K562 (cell line): ENCODE results near the gene RILP. TPM values are rescaled to one million over a fixed set of nuclear protein-coding genes. Genes with fewer than 3 reads are reported as not detected.

Experiments
- CBFA2T2 ChIP-seq: fragments of 450-650 bp; conservative IDR thresholded peaks from 2 replicates; pipeline ENCODE4 v1.6.1; 2017; ENCODE audit warnings: mild to moderate bottlenecking
- CBX3 ChIP-seq, 2 experiments: IDR thresholded peaks; 1 replicate in 1 of 2; 2 replicates in 1 of 2; pipeline ENCODE4 v1.6.1; 2012; ENCODE audit warnings: inconsistent platforms in 2 of 2, low read length in 2 of 2, borderline replicate concordance in 1 of 2, control low read depth in 1 of 2
- CCNT2 ChIP-seq: IDR thresholded peaks from 2 replicates; pipeline ENCODE4 v1.6.1; 2011; ENCODE audit warnings: borderline replicate concordance, low read depth, mild to moderate bottlenecking, moderate library complexity, mixed read lengths, low read length; ENCODE audit not compliant: insufficient read length; ENCODE audit errors: extremely low read depth
- CEBPZ ChIP-seq: fragments of 150-350 bp; IDR thresholded peaks from 2 replicates; pipeline ENCODE4 v1.6.1; 2014; ENCODE audit warnings: low read depth, mild to moderate bottlenecking, low read length, borderline replicate concordance
- DACH1 ChIP-seq: fragments of 450-650 bp; IDR thresholded peaks from 2 replicates; pipeline ENCODE4 v1.6.1; 2018; ENCODE audit not compliant: partially characterized antibody
- DPF2 ChIP-seq: fragments of 450-650 bp; IDR thresholded peaks from 2 replicates; pipeline ENCODE4 v1.6.1; 2016
- E4F1 ChIP-seq: fragments of 250-450 bp; sonication (Bioruptor Pico); IDR thresholded peaks from 2 replicates; pipeline ENCODE4 v1.5.0; 2021; ENCODE audit warnings: mild to moderate bottlenecking, borderline replicate concordance
- EGR1 ChIP-seq: fragments of 450-650 bp; conservative IDR thresholded peaks from 2 replicates; pipeline ENCODE4 v1.6.1; 2017; ENCODE audit warnings: mild to moderate bottlenecking
- HIVEP1 ChIP-seq: fragments of 250-450 bp; sonication (Bioruptor Pico); IDR thresholded peaks from 2 replicates; pipeline ENCODE4 v1.4.0; 2020; ENCODE audit warnings: mild to moderate bottlenecking
- KAT7 ChIP-seq: sonication (generic); formaldehyde crosslinking; IDR thresholded peaks from 2 replicates; pipeline ENCODE4 v1.8.0; 2022; ENCODE audit warnings: missing genetic modification reagents, mild to moderate bottlenecking, borderline replicate concordance
- MEF2A ChIP-seq: IDR thresholded peaks from 2 replicates; pipeline ENCODE4 v1.6.1; 2011; ENCODE audit warnings: low read depth, mild to moderate bottlenecking, low read length, moderate library complexity; ENCODE audit not compliant: control insufficient read depth
- NFE2 ChIP-seq: IDR thresholded peaks from 2 replicates; pipeline ENCODE4 v1.6.1; 2014; ENCODE audit warnings: antibody characterized with exemption, low read depth
- NFIC ChIP-seq: fragments of 450-650 bp; IDR thresholded peaks from 2 replicates; pipeline ENCODE4 v1.6.1; 2017; ENCODE audit warnings: mild to moderate bottlenecking, inconsistent platforms
- SMARCA4 ChIP-seq: fragments of 450-650 bp; IDR thresholded peaks from 2 replicates; pipeline ENCODE4 v1.6.1; 2016
- SNIP1 ChIP-seq: fragments of 450-650 bp; IDR thresholded peaks from 2 replicates; pipeline ENCODE4 v1.7.1; 2017; ENCODE audit warnings: low read depth, mild to moderate bottlenecking
- SREBF2 ChIP-seq: sonication (generic); formaldehyde crosslinking; IDR thresholded peaks from 2 replicates; pipeline ENCODE4 v1.4.0; 2020; ENCODE audit warnings: mild to moderate bottlenecking, missing genetic modification reagents
- YY1 ChIP-seq, 3 experiments: IDR thresholded peaks; 2 replicates each; pipeline ENCODE4 v1.6.1; 2011; ENCODE audit warnings: low read length in 2 of 3, mild to moderate bottlenecking in 2 of 3, moderate library complexity in 2 of 3, borderline replicate concordance in 1 of 3, control low read depth in 1 of 3, low read depth in 1 of 3; ENCODE audit not compliant: insufficient read depth in 3 of 3, insufficient replicate concordance in 2 of 3, control insufficient read depth in 1 of 3, insufficient read length in 1 of 3; ENCODE audit errors: extremely low read depth in 1 of 3
- ZFPM2 ChIP-seq: fragments of 250-450 bp; sonication (Bioruptor Pico); IDR thresholded peaks from 2 replicates; pipeline ENCODE4 v1.5.1; 2022; ENCODE audit warnings: mild to moderate bottlenecking
- ZNF232 ChIP-seq: sonication (generic); formaldehyde crosslinking; IDR thresholded peaks from 2 replicates; pipeline ENCODE4 v1.8.0; 2022; ENCODE audit warnings: mild to moderate bottlenecking, missing genetic modification reagents
- ZNF384 ChIP-seq: IDR thresholded peaks from 2 replicates; pipeline ENCODE4 v1.6.1; 2012; ENCODE audit warnings: low read depth, low read length, improper control_type of control experiment
- ZNF444 ChIP-seq: fragments of 250-450 bp; sonication (Bioruptor Pico); IDR thresholded peaks from 2 replicates; pipeline ENCODE4 v1.4.0; 2020; ENCODE audit warnings: mild to moderate bottlenecking, moderate library complexity
- ZNF76 ChIP-seq: fragments of 250-450 bp; sonication (Bioruptor Pico); IDR thresholded peaks from 2 replicates; pipeline ENCODE4 v1.4.0; 2020; ENCODE audit warnings: mild to moderate bottlenecking, moderate library complexity, borderline replicate concordance
- ZNF764 ChIP-seq: fragments of 250-450 bp; sonication (Bioruptor Pico); IDR thresholded peaks from 2 replicates; pipeline ENCODE4 v1.4.0; 2020; ENCODE audit warnings: low read depth, mild to moderate bottlenecking, moderate library complexity
- ZNF780A ChIP-seq: fragments of 250-450 bp; sonication (Bioruptor Pico); IDR thresholded peaks from 2 replicates; pipeline ENCODE4 v1.5.0; 2021; ENCODE audit warnings: mild to moderate bottlenecking
- polyA plus RNA-seq, 8 experiments: library from polyadenylated mRNA; depleted of rRNA in 4 of 8; stranded (reverse) in 5 of 8; unstranded in 3 of 8; fragments of >200 nt; fragmentation: Nextera tagmentation in 2 of 8; fragmentation: Illumina TruSeq in 1 of 8; extraction: Ambion mirVana in 2 of 8; extraction: Trizol in 1 of 8; gene quantifications; 2 replicates each; pipeline versions ENCODE4 v1.2.1 to v1.2.3, GENCODE V29; 2011 to 2014; ENCODE audit warnings: inconsistent platforms in 1 of 8, missing spikeins in 1 of 8
- total RNA-seq, 7 experiments: library from RNA; depleted of rRNA in 6 of 7; stranded (reverse); fragments of >200 nt in 6 of 7; fragmentation: Illumina TruSeq in 2 of 7; extraction: Trizol in 2 of 7; gene quantifications; 2 replicates each; pipeline versions ENCODE4 v1.2.1 to v1.2.3, GENCODE V29; 2011 to 2021; ENCODE audit warnings: low replicate concordance in 1 of 7

Gene RILP
- total and polyA plus RNA-seq, 9 of the 15 experiments (the other 6 are each of a cell fraction or from before 2014, with no cell fraction given): 0.75 to 54.9 (median 27.8) TPM

DNA sequence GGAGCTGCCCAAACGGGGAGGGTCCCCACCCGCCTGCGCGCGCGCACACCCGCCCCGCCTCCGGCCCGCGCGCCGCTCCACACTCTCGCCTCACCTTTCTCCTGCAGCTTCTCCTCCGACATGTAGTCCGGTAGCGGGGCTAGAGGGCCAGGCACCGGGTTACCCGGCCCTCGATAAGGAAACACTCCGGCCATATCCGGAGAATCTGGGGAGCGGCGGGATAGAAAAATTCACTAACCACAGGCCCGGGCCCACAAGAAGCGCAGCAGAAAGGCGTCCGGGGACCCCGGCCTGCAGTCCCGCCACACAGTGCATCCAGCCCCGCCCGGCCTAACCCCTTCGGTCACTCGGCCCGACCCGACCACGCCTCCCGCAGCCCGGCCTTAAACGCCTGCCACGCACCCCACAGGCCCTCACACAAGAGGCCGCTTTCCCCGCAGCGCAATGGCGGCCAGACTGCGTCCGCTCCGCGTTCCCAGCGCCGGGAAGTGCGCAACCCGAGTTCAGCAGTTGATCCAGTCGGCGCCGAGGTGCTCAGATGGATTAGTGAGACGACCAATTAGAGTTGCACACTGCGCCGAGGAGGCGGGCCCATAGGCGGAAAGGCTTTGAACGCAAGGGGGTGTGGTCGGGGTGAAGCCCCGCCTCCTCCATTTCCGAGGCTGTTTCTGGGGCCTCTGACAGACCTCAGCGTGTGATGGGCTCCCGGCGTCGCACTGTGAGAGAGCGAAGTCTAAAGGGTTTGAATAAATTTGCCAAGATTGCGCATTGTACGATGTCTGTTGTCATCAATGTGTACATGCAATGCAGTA is 34.9 kb upstream of the RILP start, which contains the start of gene PRPF8 (continued):
- no peak for TF ChIP-seq ZNF76 (CRISPR knock-in tag)
- no peak for TF ChIP-seq ZNF764 (CRISPR knock-in tag)
- TF ChIP-seq NFE2: no peak
- no peak for TF ChIP-seq ZNF232 (CRISPR knock-in tag)
- TF ChIP-seq CBX3 (IDR thresholded peaks at IDR 0.05; ENCODE audit: borderline replicate concordance in 1 of 2, low read length in 2 of 2): no peak
- TF ChIP-seq E4F1: no peak
- peak; percentile 44 for TF ChIP-seq CCNT2
- TF ChIP-seq EGR1: no peak
- TF ChIP-seq SREBF2: no peak
- no peak for TF ChIP-seq SNIP1
- no peak for TF ChIP-seq KAT7 (CRISPR knock-in tag)
- TF ChIP-seq CBFA2T2: no peak
- no peak for TF ChIP-seq DPF2
- no peak for TF ChIP-seq MEF2A
- no peak for TF ChIP-seq DACH1
- TF ChIP-seq CEBPZ: no peak
- no peak for TF ChIP-seq ZNF444 (CRISPR knock-in tag)
- no peak for TF ChIP-seq ZNF384
- TF ChIP-seq ZNF780A (CRISPR knock-in tag): no peak
- TF ChIP-seq YY1 (IDR thresholded peaks at IDR 0.05; ENCODE audit: borderline replicate concordance in 1 of 3, control insufficient read depth in 1 of 3, extremely low read depth in 1 of 3, insufficient read depth in 3 of 3, insufficient read length in 1 of 3, insufficient replicate concordance in 2 of 3, low read depth in 1 of 3, low read length in 2 of 3): peak; percentile 76 to 97 (median 94)
- TF ChIP-seq SMARCA4: no peak
- TF ChIP-seq HIVEP1 (CRISPR knock-in tag): no peak
- no peak for TF ChIP-seq ZFPM2
- no peak for TF ChIP-seq NFIC
